Measurements from ENCODE around the gene PSMB11.

- no peak for TF ChIP-seq POLR2AphosphoS5 (IDR thresholded peaks at IDR 0.05; ENCODE audit: low read depth, low read length)
- TF ChIP-seq TAF1 (IDR thresholded peaks at IDR 0.05; ENCODE audit: borderline replicate concordance, insufficient read depth, low read length): no peak
- TF ChIP-seq SIN3A (IDR thresholded peaks at IDR 0.05; ENCODE audit: borderline replicate concordance, insufficient read depth, low read length): no peak
These were observed 30.0 kb downstream of the PSMB11 start for GRCh38 chr14:23071921-23072539.
